CD4-positive, alpha-beta T cell treated with Interleukin-1 beta for 1 hour (primary cell): ENCODE measurements around the gene SARS1.

ENCODE experiments used
- DNase-seq, 2 donors: peaks; one replicate each; pipeline ENCODE4 v3.0.0-alpha.2; 2020 to 2022

SARS1 gene

GRCh38 chr1:109229531-109230127 is 15.9 kb downstream of the SARS1 start:
- no peak for DNase-seq

- DNase-seq, result no peak
Observed at GRCh38 chr1:109231066-109231465, 17.3 kb downstream of the SARS1 start.

- DNase-seq, result no peak
Observed at GRCh38 chr1:109235137-109235536, 21.4 kb downstream of the SARS1 start.

- no peak for DNase-seq
Observed at GRCh38 chr1:109237512-109237911, 23.8 kb downstream of the SARS1 start.

GRCh38 chr1:109238382-109238781 is 24.7 kb downstream of the SARS1 start:
- no peak for DNase-seq

- no peak for DNase-seq
Observed at GRCh38 chr1:109239047-109239408, 25.3 kb downstream of the SARS1 start.

- DNase-seq, result peak; percentile 30 to 38
Observed at GRCh38 chr1:109239409-109240068, 25.8 kb downstream of the SARS1 start.

- DNase-seq, result peak in 1 of 2 donors; percentile 17
Observed at GRCh38 chr1:109240158-109241152, 26.7 kb downstream of the SARS1 start.

GRCh38 chr1:109241344-109241743 is 27.6 kb downstream of the SARS1 start:
- DNase-seq, result no peak

GRCh38 chr1:109241841-109242345 is 28.2 kb downstream of the SARS1 start:
- no peak for DNase-seq

GRCh38 chr1:109242387-109242786 is 28.7 kb downstream of the SARS1 start:
- DNase-seq, result no peak

GRCh38 chr1:109243221-109243620 is 29.5 kb downstream of the SARS1 start:
- DNase-seq, result no peak

GRCh38 chr1:109243860-109244552 is 30.3 kb downstream of the SARS1 start:
- no peak for DNase-seq

- no peak for DNase-seq
Observed at GRCh38 chr1:109246141-109246551, 32.4 kb downstream of the SARS1 start.

GRCh38 chr1:109247401-109248365 is 34.0 kb downstream of the SARS1 start:
- no peak for DNase-seq

GRCh38 chr1:109248444-109248796 is 34.7 kb downstream of the SARS1 start:
- DNase-seq, result no peak

GRCh38 chr1:109248797-109249629 is 35.3 kb downstream of the SARS1 start, which contains the start of gene CELSR2:
CELSR2 (plus strand) TSS chr1:109249539; CDS start chr1:109250080, 541 bp downstream.
- DNase-seq, result peak; percentile 62 to 66

GRCh38 chr1:109249654-109250401 is 36.1 kb downstream of the SARS1 start:
- DNase-seq, result no peak

- DNase-seq, result no peak
Observed at GRCh38 chr1:109250454-109251276, 36.9 kb downstream of the SARS1 start.
